ENCODE results near the gene MCCC2. TPM values are rescaled to one million over a fixed set of nuclear protein-coding genes. Genes with fewer than 3 reads are reported as not detected.

The MCCC2 gene
- 21.2 TPM for total RNA-seq

DNA sequence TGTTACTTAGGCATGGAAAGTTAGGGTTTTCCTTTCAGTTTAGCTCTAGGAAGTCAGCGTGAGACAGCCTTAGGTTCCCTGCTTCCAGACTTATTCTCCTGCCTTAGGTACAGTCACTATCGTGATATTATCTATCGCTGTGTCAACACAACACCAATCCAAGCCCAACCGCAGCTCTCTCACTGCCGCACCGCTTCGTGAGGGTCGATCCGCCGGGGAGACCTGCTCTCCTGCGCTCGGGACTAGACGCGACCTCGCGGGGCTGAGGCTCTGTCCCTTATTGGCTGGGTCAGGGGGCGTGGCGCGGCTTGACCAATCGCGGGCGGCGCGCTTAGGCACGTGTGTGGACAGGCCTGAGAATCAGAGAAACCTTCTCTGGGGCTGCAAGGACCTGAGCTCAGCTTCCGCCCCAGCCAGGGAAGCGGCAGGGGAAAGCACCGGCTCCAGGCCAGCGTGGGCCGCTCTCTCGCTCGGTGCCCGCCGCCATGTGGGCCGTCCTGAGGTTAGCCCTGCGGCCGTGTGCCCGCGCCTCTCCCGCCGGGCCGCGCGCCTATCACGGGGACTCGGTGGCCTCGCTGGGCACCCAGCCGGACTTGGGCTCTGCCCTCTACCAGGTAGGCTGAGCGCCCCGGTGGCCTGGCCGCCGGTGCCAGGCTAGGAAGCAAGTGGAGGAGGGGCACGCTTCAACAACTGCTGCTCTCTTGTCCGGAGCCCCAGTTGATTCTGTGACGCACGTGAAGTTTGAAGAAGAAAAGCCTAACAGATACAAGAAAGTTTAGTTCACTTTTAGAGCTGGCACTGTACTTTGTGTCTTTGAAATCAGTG is at the start of gene MCCC2:
Gene MCCC2 (plus strand): TSS at position 400 of the 825 bp plus-strand sequence. CDS start 86 bp downstream, at position 486.

Small RNA genes lying within 50 kb of the gene (small RNA-seq; reads per million reads assigned to genes)
- gene HMGN1P12: not detected

Other genes with a start within 250 kb of the MCCC2 start
- 72.4 TPM for gene BDP1, start 131.7 kb upstream of the MCCC2 start, total RNA-seq
- gene CARTPT, start 131.9 kb downstream of the MCCC2 start, total RNA-seq: 2.3 TPM

Measured in diencephalon (tissue), 1 donor.